Right lobe of liver (tissue), 6 donors: ENCODE results near the gene DCDC2. TPM values are rescaled to one million over a fixed set of nuclear protein-coding genes. Genes with fewer than 3 reads are reported as not detected.
A peak's percentile ranks its signal among the peaks of the same experiment; 100 is the strongest.

ENCODE experiments used
- ATAC-seq, 4 donors: fragments of 200-7000 bp; cut with Tn5 transposase; one replicate each; pipeline ENCODE4 v1.9.1; 2020; ENCODE audit warnings: mild to moderate bottlenecking in 4 of 4, moderate library complexity in 4 of 4
- DNase-seq, 3 donors: peaks; one replicate each; pipeline ENCODE4 v3.0.0-alpha.2; 2020
- H3K27ac ChIP-seq, 3 donors: fragments of 200-600 bp; one replicate each; pipeline ENCODE4 v1.8.0; 2022
- H3K27me3 ChIP-seq, 2 donors: fragments of 200-600 bp; one replicate each; pipeline ENCODE4 v1.8.0; 2022
- H3K36me3 ChIP-seq, 4 donors: fragments of 200-600 bp; sonication (generic) in 1 of 4; one replicate each; pipeline versions ENCODE4 v1.5.1 to v1.8.0; 2017 to 2022; ENCODE audit warnings: control low read depth in 1 of 4
- H3K4me1 ChIP-seq, 4 donors: fragments of 200-600 bp; sonication (generic) in 1 of 4; one replicate each; pipeline versions ENCODE4 v1.5.1 to v1.8.0; 2017 to 2022; ENCODE audit warnings: control low read depth in 1 of 4
- H3K4me3 ChIP-seq, 3 donors: fragments of 200-600 bp; one replicate each; pipeline ENCODE4 v1.8.0; 2022
- H3K9me3 ChIP-seq, 4 donors: fragments of 200-600 bp; sonication (generic) in 1 of 4; one replicate each; pipeline versions ENCODE4 v1.5.1 to v1.8.0; 2017 to 2022; ENCODE audit warnings: control low read depth in 1 of 4
- POLR2A ChIP-seq: fragments of 450-650 bp; IDR thresholded peaks from one replicate; pipeline ENCODE4 v1.6.1; 2017; ENCODE audit warnings: antibody characterized with exemption, mild to moderate bottlenecking
- WGBS: methylation state at CpG from one replicate; pipeline ENCODE4 v1.1.6; 2018; ENCODE audit warnings: low coverage, low lambda C conversion rate; ENCODE audit not compliant: insufficient coverage; ENCODE audit errors: missing lambda C conversion rate; 5-methylcytosine and 5-hydroxymethylcytosine counted together
- intact Hi-C, 2 donors: fragments of 100-400 bp; cut with DNase I; formaldehyde crosslinking; loops; one replicate each; pipeline versions ENCODE4 v1.11.2 to v1.14.1; 2022
- total RNA-seq, 6 experiments: library from RNA; depleted of rRNA in 2 of 6; stranded (reverse); fragments of >200 nt in 2 of 6; fragmentation: NEBNext Ultra II Directional in 3 of 6; extraction: Animal tissue kit (Norgen Biotek cat#: 25700) in 3 of 6; gene quantifications; one replicate each; pipeline versions ENCODE4 v1.1.0 to v1.2.4, GENCODE V29; 2016 to 2023
- TF ChIP-seq, protein P1 (sequence below), 4 donors: fragments of 200-600 bp in 3 of 4; fragments of 450-650 bp in 1 of 4; IDR thresholded peaks; one replicate each; pipeline versions ENCODE4 v1.5.1 to v1.8.0; 2016 to 2022; ENCODE audit warnings: antibody characterized with exemption in 4 of 4, mild to moderate bottlenecking in 2 of 4
- donor health status: DM: no; HTN: yes; CAD: no.
- donor health status: DM: no; HTN: no; CAD: no.
- donor health status: DM: no; HTN: no; CAD: no.
- donor health status: DM: no; HTN: yes; CAD: no.
- donor health status: DM: no; HTN: yes; CAD: no.

DCDC2 gene
- total RNA-seq, 6 experiments from 2014 or later = 0.68 to 3.8 (median 0.92) TPM

DNA sequence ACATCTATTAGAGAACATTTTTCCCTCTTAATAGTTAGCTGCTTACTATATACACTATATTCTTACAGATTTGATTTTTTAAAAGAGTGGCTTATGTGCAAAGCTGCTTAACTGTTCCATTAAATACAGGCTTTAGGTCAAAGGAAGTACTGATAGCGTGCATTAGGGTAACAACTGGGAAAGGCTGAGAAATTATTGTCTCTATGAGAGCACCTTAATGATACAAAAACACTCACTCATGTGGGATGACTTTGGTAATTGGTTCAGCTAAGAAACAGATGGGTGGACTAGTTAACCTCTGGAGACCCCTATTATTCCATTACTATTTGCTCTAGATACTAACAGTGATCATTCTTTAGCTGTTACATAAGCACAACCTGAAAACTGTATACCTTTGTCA lies 4.0 kb downstream of the DCDC2 start:
- Histone ChIP-seq H3K36me3 (no peaks in the 10 kb centered on the region), H3K27ac (no peak overlapping the region), H3K9me3 (no peaks in the 10 kb centered on the region), H3K4me1 (peaks cover 0 to 13% (median 3%) of the 10 kb centered on the region in 4 donors), H3K4me3 (no peak overlapping the region), H3K27me3 (no peaks in the 10 kb centered on the region)
- intact Hi-C loops = no loop called here
- 45% methylated on average over 1 of the region's 1 CpG for WGBS
- ATAC-seq (no peak), DNase-seq (no peak)
- TF ChIP-seq, protein P1, sequence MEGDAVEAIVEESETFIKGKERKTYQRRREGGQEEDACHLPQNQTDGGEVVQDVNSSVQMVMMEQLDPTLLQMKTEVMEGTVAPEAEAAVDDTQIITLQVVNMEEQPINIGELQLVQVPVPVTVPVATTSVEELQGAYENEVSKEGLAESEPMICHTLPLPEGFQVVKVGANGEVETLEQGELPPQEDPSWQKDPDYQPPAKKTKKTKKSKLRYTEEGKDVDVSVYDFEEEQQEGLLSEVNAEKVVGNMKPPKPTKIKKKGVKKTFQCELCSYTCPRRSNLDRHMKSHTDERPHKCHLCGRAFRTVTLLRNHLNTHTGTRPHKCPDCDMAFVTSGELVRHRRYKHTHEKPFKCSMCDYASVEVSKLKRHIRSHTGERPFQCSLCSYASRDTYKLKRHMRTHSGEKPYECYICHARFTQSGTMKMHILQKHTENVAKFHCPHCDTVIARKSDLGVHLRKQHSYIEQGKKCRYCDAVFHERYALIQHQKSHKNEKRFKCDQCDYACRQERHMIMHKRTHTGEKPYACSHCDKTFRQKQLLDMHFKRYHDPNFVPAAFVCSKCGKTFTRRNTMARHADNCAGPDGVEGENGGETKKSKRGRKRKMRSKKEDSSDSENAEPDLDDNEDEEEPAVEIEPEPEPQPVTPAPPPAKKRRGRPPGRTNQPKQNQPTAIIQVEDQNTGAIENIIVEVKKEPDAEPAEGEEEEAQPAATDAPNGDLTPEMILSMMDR (IDR thresholded peaks at IDR 0.05) = no peak
- TF ChIP-seq POLR2A = no peak

DNA sequence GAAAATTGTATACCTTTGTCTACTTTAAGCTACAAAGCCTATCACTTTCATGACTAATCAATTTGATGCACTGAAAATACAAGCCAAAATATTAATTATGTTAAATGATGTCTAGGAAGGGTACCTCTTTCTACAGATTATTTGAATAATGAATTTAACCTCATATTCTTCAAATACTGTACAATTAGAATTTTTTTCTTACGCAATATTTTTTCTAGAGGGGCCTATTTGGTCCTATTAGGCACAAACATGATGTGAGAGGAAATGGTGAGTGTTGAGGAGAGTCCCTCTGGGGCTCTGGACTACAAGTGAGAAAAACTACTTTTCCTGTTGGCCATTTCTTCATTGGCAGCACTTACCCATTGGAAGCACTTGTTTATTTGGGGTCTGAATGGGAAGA lies 5.4 kb downstream of the DCDC2 start:
- H3K36me3 ChIP-seq = no peaks in the 10 kb centered on the region
- H3K9me3 ChIP-seq = no peaks in the 10 kb centered on the region
- TF ChIP-seq, protein P1 (IDR thresholded peaks at IDR 0.05) = no peak
- no peak overlapping the region for H3K27ac ChIP-seq
- no peak overlapping the region for H3K4me3 ChIP-seq
- WGBS = 72% methylated on average over 1 of the region's 1 CpG
- no peak for DNase-seq
- no peaks in the 10 kb centered on the region for H3K27me3 ChIP-seq
- peaks cover 0 to 2% (median 0%) of the 10 kb centered on the region in 4 donors for H3K4me1 ChIP-seq
- ATAC-seq = no peak
- intact Hi-C loops = no loop called here

DNA sequence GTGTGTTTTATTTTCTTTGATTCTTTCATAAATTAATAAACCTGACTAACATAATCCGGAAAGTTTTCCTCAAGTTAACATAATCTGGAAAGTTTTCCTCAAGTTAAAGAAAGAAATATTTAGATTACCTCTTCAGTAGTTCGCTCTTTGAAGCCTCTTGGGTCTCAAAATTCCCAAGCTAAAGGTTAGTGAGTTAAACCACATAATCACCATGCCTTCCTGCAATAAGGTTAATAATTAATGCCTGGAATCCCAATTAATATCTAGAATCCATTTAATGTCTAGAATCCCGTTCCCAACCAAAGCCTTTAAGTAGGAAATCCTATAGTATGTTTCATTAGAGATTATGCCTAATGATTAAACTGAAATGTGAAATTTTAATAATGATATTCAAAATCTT lies 12.9 kb downstream of the DCDC2 start:
- intact Hi-C loops = no loop called here
- WGBS = 49% methylated on average over 3 of the region's 3 CpGs
- TF ChIP-seq POLR2A = no peak
- TF ChIP-seq, protein P1 (IDR thresholded peaks at IDR 0.05) = no peak
- ATAC-seq = no peak
- H3K36me3 ChIP-seq = no peaks in the 10 kb centered on the region
- H3K27ac ChIP-seq = no peak overlapping the region
- DNase-seq = no peak
- peaks cover 0 to 8% (median 2%) of the 10 kb centered on the region in 4 donors for H3K4me1 ChIP-seq
- no peaks in the 10 kb centered on the region for H3K9me3 ChIP-seq
- H3K4me3 ChIP-seq = no peak overlapping the region
- H3K27me3 ChIP-seq = no peaks in the 10 kb centered on the region

DNA sequence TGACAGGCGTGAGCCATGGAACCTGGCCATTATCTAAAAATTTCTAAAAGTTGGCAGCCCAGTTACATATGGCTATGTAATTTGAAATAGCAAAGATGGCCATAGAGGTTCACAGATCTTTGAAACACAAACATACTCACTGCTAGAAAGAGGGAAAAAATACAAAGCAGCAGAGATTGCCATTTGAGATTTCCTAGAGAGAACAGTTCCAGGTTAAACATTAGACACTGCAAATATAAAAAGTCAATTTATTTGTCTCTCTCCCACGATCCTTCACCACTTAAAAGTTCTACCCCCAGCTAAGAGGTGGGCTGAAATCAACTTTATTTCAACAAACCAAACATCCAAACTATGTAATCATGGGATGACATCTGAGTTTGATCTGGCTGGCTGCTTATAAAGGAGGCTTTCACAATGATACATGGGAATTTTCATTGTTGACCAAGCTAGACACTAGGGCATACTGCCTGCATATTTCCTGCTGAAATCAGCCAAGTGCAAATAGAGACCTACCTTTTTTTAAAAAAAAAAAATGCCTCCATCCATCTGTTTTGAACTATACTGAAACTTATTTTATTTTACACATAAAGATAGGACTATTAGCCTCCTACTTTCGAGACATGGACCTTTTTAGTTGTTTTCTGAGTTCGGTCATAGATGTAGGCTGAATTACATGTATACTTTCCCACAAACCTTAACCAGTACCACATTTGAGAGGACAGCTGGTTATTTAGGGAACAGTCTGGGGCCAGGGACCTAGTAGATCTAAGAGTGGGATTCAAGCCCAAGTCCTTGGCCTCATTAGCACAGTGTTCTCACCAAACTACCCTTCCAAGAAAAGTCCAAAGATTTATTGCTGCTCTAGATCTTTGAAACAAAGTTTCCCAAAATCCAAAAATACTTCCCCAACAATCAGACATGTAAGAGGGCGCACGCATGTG lies 16.6 kb downstream of the DCDC2 start:
- H3K4me3 ChIP-seq = no peak overlapping the region
- no peaks in the 10 kb centered on the region for H3K36me3 ChIP-seq
- no peaks in the 10 kb centered on the region for H3K27me3 ChIP-seq
- TF ChIP-seq, protein P1 (IDR thresholded peaks at IDR 0.05) = no peak
- TF ChIP-seq POLR2A = no peak
- DNase-seq (no peak), ATAC-seq (peak; percentile 93 to 98 (median 96))
- H3K9me3 ChIP-seq = no peaks in the 10 kb centered on the region
- no peak overlapping the region for H3K27ac ChIP-seq
- peaks cover 0 to 8% (median 2%) of the 10 kb centered on the region in 4 donors for H3K4me1 ChIP-seq
- intact Hi-C loops = no loop called here
- WGBS = 50% methylated on average over 6 of the region's 6 CpGs
